Kidney tubule cell (primary cell): Measurements from ENCODE around the gene GPR82.
"Not testable (repeated sequence)": the region's sequence is repeated elsewhere in the genome, so short reads cannot be mapped to it uniquely, and the experiment has no call there.

Experiments
- DNase-seq: peaks from one replicate; pipeline ENCODE4 v3.0.0-alpha.2; 2018; ENCODE audit warnings: low spot score

Gene GPR82

GRCh38 chrX:41723826-41724225 lies at the start of gene GPR82:
TSS of gene GPR82 (plus strand) at chrX:41724181. CDS start at chrX:41727027, 2,846 bp downstream.
- peak; percentile 2 for DNase-seq

- DNase-seq, result not testable (repeated sequence)
Measured at GRCh38 chrX:41676361-41676760, 47.6 kb upstream of the GPR82 start.

GRCh38 chrX:41677183-41678060 lies 46.6 kb upstream of the GPR82 start:
- DNase-seq, result no peak

GRCh38 chrX:41684138-41684537 lies 39.8 kb upstream of the GPR82 start:
- no peak for DNase-seq

- no peak for DNase-seq
Measured at GRCh38 chrX:41684940-41685339, 39.0 kb upstream of the GPR82 start.

- no peak for DNase-seq
Measured at GRCh38 chrX:41686788-41687187, 37.2 kb upstream of the GPR82 start.

- no peak for DNase-seq
Measured at GRCh38 chrX:41688156-41688555, 35.8 kb upstream of the GPR82 start.

GRCh38 chrX:41688835-41689234 lies 35.1 kb upstream of the GPR82 start, which contains the start of gene GPR34:
TSS of gene GPR34 (plus strand) at chrX:41688973. CDS start at chrX:41695634, 6,661 bp downstream.
- no peak for DNase-seq

- no peak for DNase-seq
Measured at GRCh38 chrX:41689711-41690110, 34.3 kb upstream of the GPR82 start.

- no peak for DNase-seq
Measured at GRCh38 chrX:41692162-41692749, 31.7 kb upstream of the GPR82 start.

- DNase-seq, result no peak
Measured at GRCh38 chrX:41693024-41693423, 31.0 kb upstream of the GPR82 start.

GRCh38 chrX:41695426-41695825 lies 28.6 kb upstream of the GPR82 start:
- peak; percentile 7 for DNase-seq

GRCh38 chrX:41703574-41704029 lies 20.4 kb upstream of the GPR82 start:
- no peak for DNase-seq

- DNase-seq, result no peak
Measured at GRCh38 chrX:41705042-41705441, 18.9 kb upstream of the GPR82 start.

GRCh38 chrX:41705680-41706374 lies 18.2 kb upstream of the GPR82 start:
- no peak for DNase-seq

GRCh38 chrX:41707218-41707617 lies 16.8 kb upstream of the GPR82 start:
- DNase-seq, result no peak

- no peak for DNase-seq
Measured at GRCh38 chrX:41708486-41708885, 15.5 kb upstream of the GPR82 start.

- no peak for DNase-seq
Measured at GRCh38 chrX:41711021-41711667, 12.8 kb upstream of the GPR82 start.

GRCh38 chrX:41716222-41716621 lies 7.8 kb upstream of the GPR82 start:
- DNase-seq, result no peak

- no peak for DNase-seq
Measured at GRCh38 chrX:41716767-41717473, 7.1 kb upstream of the GPR82 start.

- DNase-seq, result peak; percentile 55
Measured at GRCh38 chrX:41718481-41719235, 5.3 kb upstream of the GPR82 start.
